PC-3 (cell line): ENCODE measurements around the gene CHRNA3. TPM values are rescaled to one million over a fixed set of nuclear protein-coding genes. Genes with fewer than 3 reads are reported as not detected.

Source experiments
- ATAC-seq: fragments of 200-7000 bp; cut with Tn5 transposase; 2 replicates; pipeline ENCODE4 v1.9.1; 2020; ENCODE audit warnings: mild to moderate bottlenecking, moderate library complexity
- BruUV-seq: library from RNA; stranded (reverse); fragments of 400-500 nt; replicated peaks from 2 replicates; lab custom pipeline; 2021; lab: Mats Ljungman, UMichigan
- CTCF ChIA-PET: fragments of 300-600 bp; sonication (Branson Sonifier 250); formaldehyde crosslinking; loops from one replicate; lab custom pipeline; 2022; ENCODE audit warnings: antibody characterized with exemption; lab: Charles Lee
- POLR2A ChIA-PET: fragments of 300-600 bp; sonication (Branson Sonifier 250); formaldehyde crosslinking; loops from one replicate; lab custom pipeline; 2022; ENCODE audit warnings: antibody characterized with exemption; ENCODE audit not compliant: unreplicated experiment; lab: Charles Lee
- DNase-seq: peaks from one replicate; pipeline ENCODE4 v3.0.0-alpha.2; 2015
- H2AFZ ChIP-seq: fragments of 300-600 bp; sonication (generic); 2 replicates; pipeline ENCODE4 v1.6.0; 2016; ENCODE audit warnings: antibody characterized with exemption, low read length
- H3F3A ChIP-seq: fragments of 300-600 bp; sonication (generic); one replicate; pipeline ENCODE4 v1.6.0; 2017; ENCODE audit warnings: antibody characterized with exemption, low read length, control low read depth, mild to moderate bottlenecking; ENCODE audit not compliant: unreplicated experiment
- H3K27ac ChIP-seq: fragments of 300-600 bp; sonication (generic); 2 replicates; pipeline ENCODE4 v1.5.1; 2016; ENCODE audit warnings: mild to moderate bottlenecking, low read length
- H3K27me3 ChIP-seq: fragments of 300-600 bp; sonication (generic); 2 replicates; pipeline ENCODE4 v1.6.1; 2016; ENCODE audit warnings: low read length, mixed read lengths
- H3K36me3 ChIP-seq: fragments of 300-600 bp; sonication (generic); 2 replicates; pipeline ENCODE4 v1.6.1; 2016; ENCODE audit warnings: low read depth, mixed run types, low read length, mixed read lengths
- H3K4me1 ChIP-seq: fragments of 300-600 bp; sonication (generic); 2 replicates; pipeline ENCODE4 v1.5.1; 2016; ENCODE audit warnings: low read length; ENCODE audit not compliant: insufficient read depth
- H3K4me2 ChIP-seq: fragments of 300-600 bp; sonication (generic); 2 replicates; pipeline ENCODE4 v1.6.0; 2016; ENCODE audit warnings: low read length
- H3K4me3 ChIP-seq: fragments of 300-600 bp; sonication (generic); 2 replicates; pipeline ENCODE4 v1.5.1; 2016; ENCODE audit warnings: mild to moderate bottlenecking, low read length, mixed read lengths
- H3K79me2 ChIP-seq: fragments of 300-600 bp; sonication (generic); 2 replicates; pipeline ENCODE4 v1.6.1; 2017; ENCODE audit warnings: low read length, mixed read lengths
- H3K9ac ChIP-seq: fragments of 300-600 bp; sonication (generic); 2 replicates; pipeline ENCODE4 v1.6.0; 2016; ENCODE audit warnings: mild to moderate bottlenecking, low read length
- H3K9me2 ChIP-seq: fragments of 300-600 bp; sonication (generic); replicated peaks from 2 replicates; pipeline ENCODE4 v1.6.1; 2016; ENCODE audit warnings: mixed run types, low read length, mixed read lengths
- H3K9me3 ChIP-seq: fragments of 300-600 bp; sonication (generic); 2 replicates; pipeline ENCODE4 v1.6.1; 2016; ENCODE audit warnings: low read length, mixed read lengths
- H4K20me1 ChIP-seq: fragments of 300-600 bp; sonication (generic); 2 replicates; pipeline ENCODE4 v1.6.1; 2016; ENCODE audit warnings: low read length, mixed read lengths
- EZH2 ChIP-seq: fragments of 300-600 bp; sonication (generic); IDR thresholded peaks from one replicate; pipeline ENCODE4 v1.6.1; 2017; ENCODE audit warnings: antibody characterized with exemption, mild to moderate bottlenecking, low read length; ENCODE audit not compliant: unreplicated experiment
- EZH2phosphoT487 ChIP-seq: fragments of 300-600 bp; sonication (generic); IDR thresholded peaks from 2 replicates; pipeline ENCODE4 v1.6.1; 2018; ENCODE audit warnings: mild to moderate bottlenecking, antibody characterized with exemption, low read length, borderline replicate concordance
- intact Hi-C: fragments of 100-400 bp; cut with micrococcal nuclease; formaldehyde crosslinking; loops from 2 replicates; pipeline ENCODE4 v1.9.0; 2023
- total RNA-seq: library from RNA; depleted of rRNA; stranded (reverse); fragments of >200 nt; gene quantifications from 2 replicates; pipeline ENCODE4 v1.2.3, GENCODE V29; 2014
- TF ChIP-seq, protein P1 (sequence below): fragments of 300-600 bp; sonication (generic); conservative IDR thresholded peaks from 2 replicates; pipeline ENCODE4 v1.5.1; 2017; ENCODE audit warnings: antibody characterized with exemption, low read depth, mild to moderate bottlenecking, low read length

CHRNA3 gene
- total RNA-seq, 1 experiment from 2014 or later, result not detected

DNA sequence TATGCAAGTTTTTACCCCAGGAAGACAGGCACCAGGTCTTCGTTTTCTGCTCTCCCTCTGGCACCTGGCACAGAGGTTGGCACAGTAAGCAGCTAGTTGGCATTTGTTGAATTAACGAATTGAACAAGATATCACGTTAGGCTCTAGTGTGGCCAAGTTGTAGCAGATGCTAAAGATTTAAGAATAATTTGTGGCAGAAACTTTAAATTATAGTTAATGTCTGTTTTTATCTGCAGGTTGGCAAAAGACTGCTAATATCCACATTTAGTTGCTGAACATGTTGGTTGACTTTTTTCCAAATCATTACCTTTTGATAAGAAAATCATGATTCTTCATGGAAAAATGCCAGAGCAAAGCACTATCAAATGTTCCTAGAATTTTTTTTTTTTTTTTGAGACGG is 47.4 kb downstream of the CHRNA3 start:
- Histone ChIP-seq H3K9ac (no peak overlapping the region), H3K4me1 (no peaks in the 10 kb centered on the region), H3K9me2 (no peaks in the 10 kb centered on the region), H3K79me2 (peaks cover 30% of the 10 kb centered on the region), H3K9me3 (no peaks in the 10 kb centered on the region), H4K20me1 (no peaks in the 10 kb centered on the region), H3K4me2 (no peak overlapping the region), H3K4me3 (no peak overlapping the region), H3K36me3 (no peaks in the 10 kb centered on the region), H3F3A (no peaks in the 10 kb centered on the region), H2AFZ (no peak overlapping the region), H3K27ac (no peak overlapping the region), H3K27me3 (no peaks in the 10 kb centered on the region)
- BruUV-seq, result no TSS peak
- intact Hi-C loops, result no loop called here
- TF ChIP-seq EZH2phosphoT487 (no peak), EZH2 (no peak)
- TF ChIP-seq, protein P1, sequence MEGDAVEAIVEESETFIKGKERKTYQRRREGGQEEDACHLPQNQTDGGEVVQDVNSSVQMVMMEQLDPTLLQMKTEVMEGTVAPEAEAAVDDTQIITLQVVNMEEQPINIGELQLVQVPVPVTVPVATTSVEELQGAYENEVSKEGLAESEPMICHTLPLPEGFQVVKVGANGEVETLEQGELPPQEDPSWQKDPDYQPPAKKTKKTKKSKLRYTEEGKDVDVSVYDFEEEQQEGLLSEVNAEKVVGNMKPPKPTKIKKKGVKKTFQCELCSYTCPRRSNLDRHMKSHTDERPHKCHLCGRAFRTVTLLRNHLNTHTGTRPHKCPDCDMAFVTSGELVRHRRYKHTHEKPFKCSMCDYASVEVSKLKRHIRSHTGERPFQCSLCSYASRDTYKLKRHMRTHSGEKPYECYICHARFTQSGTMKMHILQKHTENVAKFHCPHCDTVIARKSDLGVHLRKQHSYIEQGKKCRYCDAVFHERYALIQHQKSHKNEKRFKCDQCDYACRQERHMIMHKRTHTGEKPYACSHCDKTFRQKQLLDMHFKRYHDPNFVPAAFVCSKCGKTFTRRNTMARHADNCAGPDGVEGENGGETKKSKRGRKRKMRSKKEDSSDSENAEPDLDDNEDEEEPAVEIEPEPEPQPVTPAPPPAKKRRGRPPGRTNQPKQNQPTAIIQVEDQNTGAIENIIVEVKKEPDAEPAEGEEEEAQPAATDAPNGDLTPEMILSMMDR, result no peak
- ChIA-PET POLR2A (no interaction called here), CTCF (no interaction called here)
- no peak for ATAC-seq
- DNase-seq, result no peak

DNA sequence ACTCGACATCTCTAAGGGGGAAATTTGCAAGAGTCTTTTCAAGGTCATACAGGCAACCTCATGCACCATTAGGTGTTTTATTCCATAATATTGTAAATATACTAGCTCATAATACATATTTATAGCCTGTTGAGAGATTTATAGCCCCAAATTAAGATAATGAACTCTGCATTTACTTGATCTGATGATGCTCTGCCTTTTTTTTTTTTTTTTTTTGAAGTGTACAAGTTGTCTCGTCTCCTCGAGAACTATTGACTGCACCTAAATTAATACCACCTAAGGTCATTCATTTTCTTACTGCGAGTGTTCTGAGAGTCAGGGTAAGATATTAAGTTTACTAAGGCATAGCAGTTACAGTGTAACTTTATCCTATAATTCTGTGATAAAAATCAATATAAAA is 49.4 kb downstream of the CHRNA3 start:
- H3K9ac ChIP-seq, result no peak overlapping the region
- no TSS peak for BruUV-seq
- no peaks in the 10 kb centered on the region for H3K4me1 ChIP-seq

DNA sequence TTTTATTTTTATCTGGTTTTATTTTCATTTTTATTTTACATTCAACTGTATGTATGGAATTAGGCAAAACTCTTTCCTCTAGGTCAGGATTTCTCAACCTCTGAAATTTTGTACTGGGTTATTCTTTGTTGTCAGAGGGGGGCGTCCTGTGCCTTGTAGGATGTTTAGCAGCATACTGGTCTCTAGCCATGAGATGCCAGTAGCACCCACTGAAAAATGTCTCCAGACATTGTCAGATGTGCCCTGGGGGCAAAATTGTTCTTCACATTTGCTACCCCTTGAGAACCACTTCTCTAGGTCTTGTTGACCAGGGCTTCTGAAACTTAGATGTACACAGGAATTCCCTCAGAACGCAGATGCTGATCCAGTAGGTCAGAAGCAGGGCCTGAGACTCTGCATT is 50.1 kb downstream of the CHRNA3 start:
- BruUV-seq, result no TSS peak
- no peak overlapping the region for H3K4me3 ChIP-seq
- H3K27ac ChIP-seq, result no peak overlapping the region
- DNase-seq (no peak), ATAC-seq (no peak)
- ChIA-PET CTCF (no interaction called here), POLR2A (no interaction called here)
- H2AFZ ChIP-seq, result no peak overlapping the region
- H3K9me3 ChIP-seq, result no peaks in the 10 kb centered on the region
- H4K20me1 ChIP-seq, result no peaks in the 10 kb centered on the region
- intact Hi-C loops, result no loop called here
- H3K4me1 ChIP-seq, result no peaks in the 10 kb centered on the region
- H3K9ac ChIP-seq, result no peak overlapping the region
- H3K27me3 ChIP-seq, result no peaks in the 10 kb centered on the region
- peaks cover 6% of the 10 kb centered on the region for H3F3A ChIP-seq
- no peaks in the 10 kb centered on the region for H3K9me2 ChIP-seq
- H3K4me2 ChIP-seq, result no peak overlapping the region
- H3K79me2 ChIP-seq, result peaks cover 42% of the 10 kb centered on the region
- TF ChIP-seq EZH2phosphoT487 (no peak), EZH2 (no peak)
- TF ChIP-seq, protein P1, result no peak
- H3K36me3 ChIP-seq, result no peaks in the 10 kb centered on the region

More for the DNA sequence above, 49.4 kb downstream of the CHRNA3 start:
- Histone ChIP-seq H3K9me3 (no peaks in the 10 kb centered on the region), H4K20me1 (no peaks in the 10 kb centered on the region), H3F3A (peaks cover 2% of the 10 kb centered on the region), H3K4me2 (no peak overlapping the region), H3K79me2 (peaks cover 42% of the 10 kb centered on the region), H3K27me3 (no peaks in the 10 kb centered on the region), H3K36me3 (no peaks in the 10 kb centered on the region), H3K4me3 (no peak overlapping the region), H3K27ac (no peak overlapping the region), H3K9me2 (no peaks in the 10 kb centered on the region), H2AFZ (no peak overlapping the region)
- ChIA-PET POLR2A (no interaction called here), CTCF (no interaction called here)
- intact Hi-C loops, result no loop called here
- TF ChIP-seq EZH2phosphoT487, result no peak
- TF ChIP-seq, protein P1, result no peak
- TF ChIP-seq EZH2, result no peak
- DNase-seq (no peak), ATAC-seq (no peak)
